HG03060 (cell line): Measurements from ENCODE around the gene MIAT.
"Not testable (repeated sequence)": the region's sequence is repeated elsewhere in the genome, so short reads cannot be mapped to it uniquely, and the experiment has no call there.

Experiments used
- ATAC-seq: cut with Tn5 transposase; IDR thresholded peaks from one replicate; pipeline ENCODE4 v1.9.1; 2021; ENCODE audit warnings: low read depth, moderate number of reproducible peaks; ENCODE audit not compliant: unreplicated experiment

Gene MIAT

DNA sequence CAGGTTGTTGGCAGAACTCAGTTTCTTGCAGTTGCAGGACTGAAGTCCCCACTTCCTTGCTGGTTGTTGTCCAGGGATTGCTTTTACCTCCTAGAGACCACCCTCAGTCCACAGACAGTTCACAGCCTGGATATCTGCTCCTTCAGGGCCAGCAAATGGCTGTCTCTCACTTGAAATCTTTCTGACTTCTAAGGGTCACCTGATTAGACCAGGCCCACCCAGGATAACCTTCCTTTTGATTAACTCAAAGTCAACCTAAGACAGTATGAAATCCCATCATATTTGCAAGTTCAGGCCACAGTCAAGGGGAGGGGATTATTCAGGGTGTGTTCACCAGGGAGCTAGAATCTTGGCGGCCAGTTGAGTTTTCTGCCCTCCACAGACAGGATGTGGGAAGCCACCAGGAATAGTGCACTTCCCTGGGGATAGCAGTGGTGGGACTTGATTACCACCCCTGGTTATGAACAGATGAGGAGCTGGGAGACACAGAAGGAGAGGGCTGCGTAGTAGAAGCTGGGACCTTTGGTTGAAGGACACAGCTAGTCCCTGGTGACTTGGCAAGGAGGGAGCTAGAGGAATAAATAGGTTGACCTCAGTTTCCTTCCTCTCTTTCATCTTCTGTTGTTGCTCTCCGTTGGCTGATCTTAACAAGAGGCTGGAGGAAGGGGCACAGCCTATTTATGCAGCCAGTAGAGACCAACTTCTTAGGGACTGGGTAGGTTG is 33.4 kb downstream of the MIAT start:
- no peak for ATAC-seq

DNA sequence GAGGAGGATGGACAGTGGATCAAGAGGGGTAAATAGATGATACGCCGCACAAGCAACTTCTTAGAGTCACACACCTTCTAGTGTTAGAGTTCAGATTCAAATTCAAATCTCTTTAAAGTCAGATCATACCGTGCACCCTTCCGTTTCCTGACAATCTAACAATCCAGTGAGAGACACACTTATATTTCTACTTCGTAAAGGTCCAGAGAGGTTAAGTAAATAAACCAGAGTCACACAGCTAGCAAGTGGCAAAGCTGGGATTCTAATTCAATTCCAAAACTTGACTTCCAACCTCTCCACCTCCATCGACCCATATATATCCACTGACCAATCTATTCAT is 34.0 kb downstream of the MIAT start:
- ATAC-seq = no peak

DNA sequence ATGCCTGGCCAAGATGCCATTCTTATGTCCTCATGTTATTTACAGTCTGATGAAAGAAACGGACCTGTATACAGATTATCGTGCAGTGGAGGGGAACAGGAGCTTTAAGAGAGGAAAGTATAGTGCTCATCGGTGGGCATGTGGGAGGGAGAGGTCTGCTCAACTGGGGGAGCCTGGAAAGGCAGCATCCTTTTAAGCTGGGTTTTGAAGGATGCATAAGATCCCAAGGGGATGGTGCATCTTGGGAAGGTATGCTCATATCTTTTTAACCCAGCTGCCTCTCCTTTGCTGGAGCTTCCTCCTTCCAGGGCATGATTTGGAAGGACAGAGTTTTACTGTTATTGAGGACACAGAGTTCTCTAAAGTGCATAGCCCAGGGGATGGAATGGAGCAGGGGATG is 34.8 kb downstream of the MIAT start:
- no peak for ATAC-seq

DNA sequence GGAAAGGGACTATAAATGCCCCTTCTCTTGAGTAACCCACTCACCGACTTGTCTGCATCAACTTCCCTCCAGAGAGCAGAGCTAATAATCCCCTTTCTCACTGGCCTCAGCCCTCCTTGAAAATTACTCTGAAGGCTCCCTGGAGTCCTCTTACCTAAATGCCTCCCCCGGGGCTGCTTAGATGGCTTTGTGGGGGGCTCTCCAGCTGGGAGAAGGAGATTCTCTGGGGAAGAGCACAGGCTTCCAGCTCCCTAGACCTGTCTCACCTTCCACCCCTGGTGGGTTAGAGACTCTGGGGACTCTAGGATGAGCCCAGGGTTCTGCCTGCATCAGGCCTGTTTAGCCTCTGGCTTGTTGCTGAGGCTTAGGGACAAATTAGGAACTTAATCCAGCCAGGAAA is 39.8 kb downstream of the MIAT start:
- no peak for ATAC-seq

DNA sequence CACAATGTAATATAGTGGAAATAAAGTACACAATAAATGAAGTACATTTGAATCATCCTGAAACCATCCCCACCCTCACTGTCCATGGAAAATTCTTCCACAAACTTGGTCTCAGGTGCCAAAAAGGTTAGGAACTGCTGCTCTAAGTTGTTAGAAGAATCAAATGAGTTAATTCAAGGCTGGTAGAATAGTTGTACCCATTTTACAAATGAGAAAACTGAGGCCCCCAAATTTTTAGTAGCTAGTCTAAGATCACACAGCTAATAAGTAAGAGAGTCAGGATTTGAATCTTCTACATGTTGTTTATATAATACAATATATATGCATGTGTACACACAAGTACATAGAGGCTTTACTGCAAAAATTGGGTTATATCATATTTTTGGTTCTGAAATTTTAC is 43.1 kb downstream of the MIAT start:
- no peak for ATAC-seq

DNA sequence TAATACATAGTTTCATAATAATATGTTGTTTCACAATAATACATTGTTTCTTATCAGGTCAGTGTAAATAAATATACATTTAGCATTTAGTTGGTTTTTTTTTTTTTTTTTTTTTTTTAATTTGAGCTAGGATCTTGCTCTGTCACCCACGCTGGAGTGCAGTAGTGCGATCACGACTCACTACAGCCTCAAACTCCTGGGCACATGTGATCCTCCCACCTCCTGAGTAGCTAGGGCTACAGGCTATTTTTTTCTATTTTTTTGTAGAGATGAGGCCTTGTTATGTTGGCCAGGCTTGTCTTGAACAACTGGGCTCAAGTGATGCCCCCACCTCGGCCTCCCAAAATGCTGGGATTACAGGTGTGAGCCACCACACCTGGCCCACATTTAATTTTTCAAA is 43.5 kb downstream of the MIAT start:
- ATAC-seq = no peak

DNA sequence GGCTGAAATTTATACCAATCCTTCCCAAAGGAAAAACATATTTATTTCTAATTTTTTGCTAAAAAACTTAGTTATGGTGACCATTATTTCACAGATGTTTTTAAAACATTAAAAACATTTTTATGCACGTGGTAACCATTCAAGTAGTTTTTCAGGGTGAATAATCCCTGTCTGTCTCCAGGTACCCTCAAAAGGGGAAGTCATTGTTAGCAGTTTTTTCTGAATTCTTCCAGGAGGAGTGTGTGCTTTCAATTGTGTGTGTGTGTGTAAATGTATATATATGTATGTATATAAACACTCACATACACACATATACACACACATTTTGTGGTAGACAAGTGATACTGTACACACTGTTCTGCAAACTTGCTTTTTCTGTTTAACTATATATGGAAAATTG is 43.9 kb downstream of the MIAT start:
- ATAC-seq = no peak

DNA sequence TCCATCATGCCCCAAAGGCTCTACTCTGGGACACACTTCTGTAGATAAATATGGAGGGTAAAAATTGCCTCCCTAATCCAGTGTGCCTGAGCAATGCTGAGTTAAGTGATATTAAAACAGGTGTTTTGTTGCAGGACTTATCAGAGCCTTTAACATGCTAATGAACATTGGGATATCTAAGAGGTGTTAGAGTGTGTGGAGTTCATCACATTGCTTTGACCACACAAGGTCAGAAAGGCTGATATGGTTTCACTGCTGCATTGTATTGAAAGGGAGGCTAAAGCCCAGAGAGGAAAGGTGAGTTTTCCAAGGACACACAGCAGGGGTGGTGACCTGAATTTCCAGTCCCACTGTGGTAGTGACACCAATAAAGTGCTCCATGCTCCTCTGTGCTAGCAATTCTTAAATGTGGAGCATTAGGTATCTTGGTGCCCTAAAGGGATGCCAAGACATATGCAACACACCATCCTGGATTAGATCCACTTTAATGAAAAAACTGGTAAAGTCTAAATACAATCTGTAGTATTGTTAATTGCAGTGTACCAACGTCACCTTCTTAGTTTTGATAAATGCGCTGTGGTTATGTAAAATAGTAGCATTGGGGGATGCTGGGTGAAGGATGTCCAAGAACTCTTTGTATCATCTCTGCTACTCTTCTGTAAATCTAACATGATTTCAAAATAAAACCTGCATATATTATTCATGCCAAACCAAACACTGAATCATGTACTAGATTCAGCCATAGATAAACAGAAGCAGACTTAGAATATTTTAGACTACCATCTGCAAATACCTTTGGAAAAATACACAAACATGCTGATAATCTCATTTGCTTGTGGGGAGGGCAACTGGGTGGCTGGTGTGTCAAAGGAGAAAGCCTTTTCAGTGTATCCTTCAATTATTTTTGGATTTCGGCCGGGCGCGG is 45.8 kb downstream of the MIAT start:
- ATAC-seq = no peak

DNA sequence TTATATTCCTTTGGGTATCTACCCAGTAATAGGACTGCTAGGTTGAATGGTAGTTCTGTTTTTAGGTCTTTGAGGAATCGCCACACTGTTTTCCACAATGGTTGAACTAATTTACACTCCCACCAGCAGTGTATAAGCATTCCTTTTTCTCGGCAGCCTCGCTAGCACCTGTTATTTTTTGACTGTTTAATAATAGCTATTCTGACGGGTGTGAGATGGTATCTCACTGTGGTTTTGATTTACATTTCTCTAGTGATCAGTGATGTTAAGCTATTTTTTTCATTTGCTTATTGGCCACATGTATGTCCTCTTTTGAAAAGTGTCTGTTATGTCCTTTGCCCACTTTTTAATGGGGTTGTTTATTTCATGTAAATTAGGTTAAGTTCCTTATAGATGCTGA is 48.0 kb downstream of the MIAT start:
- not testable (repeated sequence) for ATAC-seq

DNA sequence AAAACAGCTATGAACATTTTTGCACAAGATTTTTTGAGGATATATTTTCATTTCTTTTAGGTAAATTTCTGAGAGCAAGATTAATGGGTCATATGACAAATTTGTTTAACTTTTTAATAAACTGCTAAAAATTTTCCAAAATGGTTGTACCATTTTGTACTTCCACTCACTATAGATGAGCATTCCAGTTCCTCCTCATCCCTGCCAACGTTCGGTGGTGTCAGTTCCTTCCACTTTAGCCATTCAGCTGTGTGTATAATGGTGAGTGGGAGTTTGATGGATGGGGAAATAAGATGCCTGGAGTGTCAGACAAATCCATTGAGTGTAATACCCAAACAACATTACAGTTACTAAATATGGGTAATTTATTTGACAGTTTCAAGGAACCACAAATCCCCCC is 49.7 kb downstream of the MIAT start:
- no peak for ATAC-seq

DNA sequence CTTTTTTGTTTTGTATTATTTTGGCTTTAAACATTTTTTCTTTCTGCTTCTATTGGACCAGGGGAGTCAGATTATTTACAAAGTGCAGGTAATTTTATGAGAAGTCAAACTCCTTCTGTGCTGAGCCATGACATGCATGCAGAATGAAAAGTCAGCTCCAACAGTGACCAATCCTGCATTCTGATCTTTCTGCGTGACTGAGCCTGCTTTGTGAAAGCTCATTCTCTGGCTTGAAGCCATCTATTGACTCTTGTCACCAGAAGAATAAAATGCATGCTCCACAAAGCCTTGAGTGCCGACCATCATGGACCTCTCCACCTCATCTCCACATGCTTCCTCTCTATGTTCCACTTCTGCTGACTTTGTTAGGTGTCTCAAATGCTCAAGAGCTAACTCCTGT is 50.2 kb downstream of the MIAT start:
- ATAC-seq = no peak

DNA sequence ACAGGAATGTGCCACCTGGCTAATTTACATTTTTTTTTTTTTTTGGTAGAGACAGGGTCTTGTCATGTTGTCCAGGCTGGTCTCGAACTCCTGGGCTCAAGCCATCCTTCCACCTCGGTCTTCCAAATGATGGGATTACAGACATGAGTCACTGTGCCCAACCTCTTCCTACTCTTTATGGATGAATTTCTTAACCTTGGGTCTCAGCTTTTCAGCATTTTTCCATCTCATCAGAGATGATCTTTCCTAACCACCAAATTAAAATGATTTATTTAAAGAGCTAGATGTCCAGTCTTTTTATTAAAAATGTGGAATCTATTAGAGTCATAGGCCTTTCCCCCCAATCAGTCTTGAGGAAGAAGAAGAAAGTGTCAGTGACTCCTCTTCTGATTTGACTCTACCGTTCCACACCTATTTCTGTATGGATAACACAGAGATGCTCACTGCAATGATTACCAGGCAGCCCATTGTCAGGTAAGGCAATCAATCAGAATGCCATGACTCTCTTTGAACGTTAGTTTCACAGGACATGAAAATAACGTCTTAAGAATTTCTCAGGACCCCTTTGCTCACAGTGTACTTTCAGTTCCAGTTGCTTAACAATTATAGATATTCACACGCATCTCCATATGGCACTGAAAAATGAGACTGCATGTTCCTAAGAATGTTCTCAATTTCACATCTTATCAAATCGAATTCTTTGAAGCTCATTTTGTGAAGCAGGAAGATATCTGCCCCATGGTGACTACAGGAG is 51.0 kb downstream of the MIAT start:
- ATAC-seq = no peak

DNA sequence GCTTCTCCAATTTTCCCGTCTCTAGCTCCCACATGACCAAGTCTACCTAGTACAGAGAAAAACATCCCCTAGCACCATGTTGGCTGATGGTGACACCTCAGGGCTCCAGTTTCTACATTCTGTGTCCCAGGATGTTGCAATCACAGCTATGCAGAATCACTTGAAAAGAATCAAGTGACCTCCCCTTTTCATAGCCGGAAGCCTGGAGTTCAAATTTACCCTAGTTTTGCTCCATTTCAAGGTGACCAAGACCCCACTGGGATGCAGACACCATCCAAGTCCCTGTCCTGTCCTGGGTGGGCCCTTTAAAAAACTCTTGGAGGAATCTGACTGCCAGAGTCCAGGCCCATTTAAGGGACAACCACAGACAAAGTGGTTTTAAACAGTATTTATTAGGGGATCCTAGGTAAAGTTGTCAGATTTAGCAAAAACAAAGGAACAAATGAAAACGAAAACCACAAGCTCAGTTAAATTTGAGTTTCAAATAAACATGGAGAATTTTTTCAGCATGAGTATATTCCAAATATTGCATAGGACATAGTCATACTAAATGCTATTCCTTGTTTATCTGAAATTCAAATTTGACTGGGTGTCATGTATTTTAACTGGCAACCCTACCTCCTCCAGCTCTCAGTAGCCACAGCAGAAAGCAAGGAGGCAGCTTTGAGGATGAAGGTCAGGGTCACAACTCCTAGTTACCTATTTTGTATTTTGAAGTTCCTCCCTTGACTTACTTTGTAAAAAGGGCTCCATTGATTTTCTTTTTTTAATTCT is 52.4 kb downstream of the MIAT start:
- ATAC-seq = no peak

DNA sequence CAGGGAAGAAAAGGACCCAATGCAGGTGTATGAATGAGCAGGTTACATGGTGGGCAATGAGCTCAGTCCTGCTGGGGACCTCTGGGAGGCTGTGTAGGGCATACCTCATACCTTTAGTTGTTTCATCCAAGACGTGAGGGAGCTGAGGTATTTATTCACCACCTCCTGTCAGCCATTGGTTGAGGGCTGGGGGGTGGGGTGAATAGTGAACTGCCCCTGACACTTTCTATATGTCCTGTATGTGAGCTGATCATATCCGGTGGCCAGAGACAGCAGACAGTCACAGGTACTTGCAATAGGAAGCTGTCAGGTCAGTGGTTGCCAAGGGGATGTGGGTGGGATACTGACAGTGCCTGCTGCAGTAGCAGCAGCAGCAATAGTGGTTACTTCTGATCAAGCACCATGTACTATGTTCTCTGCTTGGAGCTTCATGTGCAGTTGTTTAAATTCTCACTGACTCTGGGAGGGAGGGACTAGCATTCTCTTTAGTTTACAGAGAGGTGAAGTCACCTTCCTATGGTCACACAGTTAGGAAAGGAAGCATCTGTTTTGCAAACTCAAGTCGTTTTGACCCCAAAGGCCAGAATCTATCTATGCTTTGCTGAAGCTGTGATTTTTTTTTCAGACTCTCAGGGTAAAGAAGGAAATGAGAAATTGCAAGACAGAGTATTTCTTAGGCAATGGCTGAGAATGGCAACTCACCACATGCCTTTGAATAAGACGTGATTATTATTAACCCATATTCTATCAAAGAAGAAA is 54.0 kb downstream of the MIAT start:
- ATAC-seq = no peak

DNA sequence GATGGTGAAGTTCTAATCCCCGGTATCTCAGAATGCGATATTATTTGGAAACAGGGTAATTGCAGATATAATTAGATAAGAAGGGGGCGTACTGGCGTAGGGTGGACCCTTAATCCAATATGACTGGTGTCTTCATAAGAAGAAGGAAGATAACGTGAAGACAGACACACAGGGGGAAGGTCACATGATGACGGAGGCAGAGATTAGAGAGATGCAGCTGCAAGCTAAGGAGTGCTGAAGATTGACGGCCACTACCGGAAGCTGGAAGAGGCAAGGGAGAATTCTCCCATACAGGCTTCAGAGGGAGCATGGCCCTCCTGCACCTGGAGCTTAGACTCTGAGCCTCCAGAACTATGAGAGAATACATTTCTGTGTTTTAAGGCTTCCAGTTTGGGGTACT is 54.8 kb downstream of the MIAT start:
- ATAC-seq = no peak

DNA sequence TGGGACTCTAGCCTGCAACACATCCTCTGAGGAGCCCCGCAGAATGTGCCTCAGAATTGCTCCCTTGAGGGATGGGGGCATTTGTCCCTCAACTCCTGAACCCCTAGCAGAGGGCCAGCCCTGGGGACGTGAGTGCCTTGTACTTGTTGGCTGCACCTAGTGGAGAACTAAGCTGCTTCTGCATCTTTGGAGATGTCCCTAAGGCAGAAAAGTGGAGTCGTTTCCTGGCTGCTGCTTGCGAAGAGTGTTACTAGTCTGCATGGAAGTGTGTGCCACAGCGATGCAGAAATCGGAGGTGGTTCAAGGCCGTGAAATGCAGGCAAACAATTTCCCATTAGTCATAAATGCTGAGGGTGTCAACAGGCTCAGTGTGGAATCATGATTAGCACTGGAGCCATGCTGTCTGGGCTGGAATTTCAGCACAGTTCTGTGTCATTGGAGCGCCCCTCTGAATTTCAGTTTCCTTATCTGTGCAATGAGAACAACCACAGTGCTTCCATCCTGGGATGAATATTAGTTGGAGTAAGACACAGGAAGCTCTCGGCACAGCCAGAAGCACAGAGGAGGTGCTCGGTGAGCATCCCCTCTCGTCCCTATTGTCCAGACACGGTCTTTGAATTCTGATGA is 56.5 kb downstream of the MIAT start:
- ATAC-seq = no peak

DNA sequence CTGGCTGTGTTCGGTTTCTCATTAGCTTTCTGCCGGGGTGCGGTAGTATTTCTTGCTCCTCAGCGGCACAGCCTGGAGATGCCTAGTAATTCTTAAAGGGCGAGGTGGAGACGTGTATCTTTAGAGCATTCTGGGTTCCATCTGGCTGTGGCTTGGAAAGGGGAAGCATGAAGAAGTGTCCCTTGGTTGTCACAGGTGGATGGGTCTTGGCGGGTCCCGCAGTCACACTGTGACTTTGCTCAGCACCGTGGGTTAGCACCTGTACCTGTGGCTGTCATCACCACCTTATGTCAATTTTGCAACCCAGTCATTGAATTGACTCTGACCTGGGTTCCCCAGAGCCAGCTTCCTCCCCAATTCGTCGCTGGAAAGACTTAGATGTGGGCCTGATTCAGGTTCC is 57.6 kb downstream of the MIAT start:
- no peak for ATAC-seq

DNA sequence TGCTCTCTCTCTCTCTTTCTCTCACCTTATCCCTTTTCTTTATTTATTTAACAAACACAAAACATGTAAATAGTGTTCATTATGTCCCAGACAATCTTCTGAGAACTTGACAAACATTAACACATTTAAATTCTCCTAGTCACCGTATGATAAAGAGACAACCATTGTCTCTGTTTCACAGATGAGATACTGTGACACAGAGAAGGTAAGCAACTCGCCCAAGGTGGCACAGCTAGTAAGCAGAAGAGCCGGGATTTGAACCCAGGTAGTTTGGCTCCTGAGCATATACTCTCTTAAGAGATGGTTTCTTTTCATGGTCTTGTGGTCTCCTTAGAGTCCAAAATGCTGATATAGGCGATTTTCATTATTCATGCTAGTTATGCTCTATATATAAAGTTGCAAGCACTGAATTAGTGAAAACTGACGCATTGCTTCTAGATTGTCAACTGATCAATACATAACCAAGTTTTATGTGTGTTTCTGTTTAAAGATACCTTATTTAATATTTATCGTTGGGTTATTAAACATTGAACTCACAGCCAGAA is 58.1 kb downstream of the MIAT start:
- no peak for ATAC-seq

DNA sequence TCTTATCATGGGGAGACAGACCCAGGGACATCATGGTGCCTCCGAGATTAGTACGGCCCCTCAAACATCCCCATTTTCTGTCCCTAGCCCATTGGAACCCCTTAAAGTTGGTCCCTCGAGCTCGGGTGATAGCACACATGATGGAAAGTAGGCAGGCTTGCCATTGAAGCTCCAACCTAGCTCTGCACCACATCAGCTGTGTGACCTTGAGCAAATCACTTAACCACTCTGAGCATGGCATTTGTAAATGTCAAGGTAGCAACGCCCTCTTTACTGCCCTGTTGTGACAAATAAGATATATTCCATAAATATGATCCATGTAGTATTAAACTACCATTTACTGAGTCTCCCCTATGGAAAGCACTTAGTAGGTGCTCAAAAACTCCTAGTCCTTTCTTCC is 61.1 kb downstream of the MIAT start:
- no peak for ATAC-seq
